Endothelial cell of umbilical vein (primary cell): ENCODE measurements around the gene DPP7. TPM values are rescaled to one million over a fixed set of nuclear protein-coding genes. Genes with fewer than 3 reads are reported as not detected.

ENCODE experiments used
- BruUV-seq: library from RNA; stranded (reverse); fragments of 400-500 nt; replicated peaks from 2 replicates; lab custom pipeline; 2021; lab: Mats Ljungman, UMichigan
- CTCF ChIA-PET: fragments of 300-600, 350-600 bp; sonication (Branson Sonifier 250); formaldehyde crosslinking; loops from one replicate; lab custom pipeline; 2021; ENCODE audit warnings: antibody characterized with exemption, inconsistent platforms; lab: Charles Lee
- POLR2A ChIA-PET: fragments of 300-600, 350-600 bp; sonication (Branson Sonifier 250); formaldehyde crosslinking; loops from one replicate; lab custom pipeline; 2021; ENCODE audit warnings: antibody characterized with exemption, inconsistent platforms; lab: Charles Lee
- DNase-seq: peaks from one replicate; pipeline ENCODE4 v3.0.0-alpha.2; 2011; ENCODE audit warnings: low read depth, low spot score
- FAIRE-seq: peaks from 2 replicates; lab custom pipeline; 2011; peaks lifted over from hg19 to GRCh38; lab: Jason Lieb, UNC
- H2AFZ ChIP-seq: 2 replicates; pipeline ENCODE4 v1.6.0; 2012; ENCODE audit warnings: low read depth, low read length, control low read depth, inconsistent platforms
- H3K27ac ChIP-seq: 2 replicates; pipeline ENCODE4 v1.5.1; 2011; ENCODE audit warnings: low read depth, mild to moderate bottlenecking, control low read depth, low read length, moderate library complexity; ENCODE audit not compliant: insufficient read depth
- H3K27me3 ChIP-seq, 2 experiments: 2 replicates each; pipeline versions ENCODE4 v1.6.0 to v1.6.1; 2011; ENCODE audit warnings: low read length in 2 of 2, mixed read lengths in 1 of 2; ENCODE audit not compliant: control insufficient read depth in 2 of 2, insufficient read depth in 2 of 2
- H3K36me3 ChIP-seq, 2 experiments: 2 replicates in 1 of 2; 3 replicates in 1 of 2; pipeline ENCODE4 v1.5.1; 2011; ENCODE audit warnings: low read length in 2 of 2, mild to moderate bottlenecking in 1 of 2, moderate library complexity in 1 of 2; ENCODE audit not compliant: control insufficient read depth in 2 of 2, insufficient read depth in 2 of 2; ENCODE audit errors: extremely low read depth in 1 of 2
- H3K4me1 ChIP-seq: 3 replicates; pipeline ENCODE4 v1.5.1; 2011; ENCODE audit warnings: mild to moderate bottlenecking, low read length; ENCODE audit not compliant: control insufficient read depth, insufficient read depth; ENCODE audit errors: extremely low read depth
- H3K4me2 ChIP-seq: 2 replicates; pipeline ENCODE4 v1.6.1; 2011; ENCODE audit warnings: low read length, control low read depth, mixed read lengths; ENCODE audit not compliant: insufficient read depth
- H3K4me3 ChIP-seq, 3 experiments: fragments of 200-600 bp in 1 of 3; sonication (generic), shearing (Covaris generic) in 1 of 3; replicated peaks in 1 of 3; 2 replicates each; pipeline ENCODE4 v1.5.1; 2011 to 2016; ENCODE audit warnings: control low read depth in 3 of 3, low read length in 3 of 3, mild to moderate bottlenecking in 2 of 3, inconsistent platforms in 1 of 3, low read depth in 1 of 3, moderate library complexity in 1 of 3; ENCODE audit not compliant: insufficient read depth in 1 of 3
- H3K79me2 ChIP-seq: 2 replicates; pipeline ENCODE4 v1.6.0; 2012; ENCODE audit warnings: low read length, inconsistent platforms; ENCODE audit not compliant: control insufficient read depth, insufficient read depth
- H3K9ac ChIP-seq: replicated peaks from 2 replicates; pipeline ENCODE3; 2011; ENCODE audit warnings: low read length, control low read depth; ENCODE audit not compliant: insufficient read depth; ENCODE audit errors: extremely low read depth
- H3K9me1 ChIP-seq: replicated peaks from 3 replicates; pipeline ENCODE4 v1.6.0; 2011; ENCODE audit warnings: mild to moderate bottlenecking, low read length; ENCODE audit not compliant: control insufficient read depth, insufficient read depth; ENCODE audit errors: extremely low read depth
- H3K9me3 ChIP-seq: replicated peaks from 2 replicates; pipeline ENCODE4 v1.5.1; 2012; ENCODE audit warnings: low read length, inconsistent platforms; ENCODE audit not compliant: control insufficient read depth, insufficient read depth
- H4K20me1 ChIP-seq: replicated peaks from 2 replicates; pipeline ENCODE3; 2011; ENCODE audit warnings: mild to moderate bottlenecking, low read length; ENCODE audit not compliant: control insufficient read depth, insufficient read depth; ENCODE audit errors: extremely low read depth
- EZH2 ChIP-seq: IDR thresholded peaks from 2 replicates; pipeline ENCODE4 v1.6.1; 2012; ENCODE audit warnings: borderline replicate concordance, low read depth, mild to moderate bottlenecking, moderate library complexity, low read length, inconsistent platforms; ENCODE audit not compliant: severe bottlenecking
- FOS ChIP-seq: IDR thresholded peaks from 2 replicates; pipeline ENCODE4 v1.6.1; 2011; ENCODE audit warnings: mild to moderate bottlenecking, low read length, moderate library complexity, borderline replicate concordance; ENCODE audit not compliant: insufficient read depth
- GATA2 ChIP-seq: IDR thresholded peaks from 2 replicates; pipeline ENCODE4 v1.7.0; 2011; ENCODE audit warnings: low read depth, mild to moderate bottlenecking, moderate library complexity, mixed read lengths, low read length; ENCODE audit not compliant: insufficient read length, insufficient read depth
- JUN ChIP-seq: IDR thresholded peaks from 2 replicates; pipeline ENCODE4 v1.6.1; 2011; ENCODE audit warnings: borderline replicate concordance, low read depth; ENCODE audit not compliant: insufficient read length, insufficient read depth
- MYC ChIP-seq: IDR thresholded peaks from one replicate; pipeline ENCODE4 v1.6.1; 2011; ENCODE audit warnings: mild to moderate bottlenecking, low read depth, low read length
- POLR2A ChIP-seq: IDR thresholded peaks from 2 replicates; pipeline ENCODE4 v1.6.1; 2012; ENCODE audit warnings: low read depth, mild to moderate bottlenecking, control low read depth, low read length
- POLR2AphosphoS5 ChIP-seq: IDR thresholded peaks from 2 replicates; pipeline ENCODE4 v1.6.1; 2012; ENCODE audit warnings: low read depth, mild to moderate bottlenecking, control low read depth, low read length, moderate library complexity; ENCODE audit not compliant: insufficient read depth
- dilution Hi-C: fragments of 300-500 bp; cut with MboI; formaldehyde crosslinking; loops from one replicate; pipeline ENCODE4 v1.15.0; 2019; ENCODE audit warnings: low sequenced_read_pairs; ENCODE audit not compliant: extremely low pct_ligation_motif_present
- intact Hi-C: fragments of 100-400 bp; cut with micrococcal nuclease; formaldehyde crosslinking; loops from one replicate; pipeline ENCODE4 v1.10.0; 2022
- polyA plus RNA-seq, 4 experiments: library from polyadenylated mRNA; depleted of rRNA in 3 of 4; stranded (reverse) in 3 of 4; unstranded in 1 of 4; fragments of >200 nt; gene quantifications; 2 replicates each; pipeline versions ENCODE4 v1.2.1 to v1.2.3, GENCODE V29; 2011 to 2012; ENCODE audit warnings: missing spikeins in 1 of 4
- total RNA-seq: library from RNA; stranded (reverse); gene quantifications from 2 replicates; pipeline ENCODE4 v1.2.3, GENCODE V29; 2021
- TF ChIP-seq, protein P1 (sequence below): IDR thresholded peaks from 2 replicates; pipeline ENCODE4 v1.6.1; 2011; ENCODE audit not compliant: insufficient read depth, insufficient read length
- TF ChIP-seq, protein P2 (sequence below), 2 donors: IDR thresholded peaks; 1 replicate in 1 of 2; 2 replicates in 1 of 2; pipeline ENCODE4 v1.5.1; 2011; ENCODE audit warnings: low read length in 2 of 2, mild to moderate bottlenecking in 2 of 2, moderate library complexity in 2 of 2, control low read depth in 1 of 2, inconsistent platforms in 1 of 2, low read depth in 1 of 2; ENCODE audit not compliant: insufficient read depth in 1 of 2; ENCODE audit errors: extremely low read depth in 1 of 2

The DPP7 gene
- total and polyA plus RNA-seq, 2 donors (not counting 3 experiments of a cell fraction or from before 2014, with no cell fraction given) = 149 to 200 TPM

DNA sequence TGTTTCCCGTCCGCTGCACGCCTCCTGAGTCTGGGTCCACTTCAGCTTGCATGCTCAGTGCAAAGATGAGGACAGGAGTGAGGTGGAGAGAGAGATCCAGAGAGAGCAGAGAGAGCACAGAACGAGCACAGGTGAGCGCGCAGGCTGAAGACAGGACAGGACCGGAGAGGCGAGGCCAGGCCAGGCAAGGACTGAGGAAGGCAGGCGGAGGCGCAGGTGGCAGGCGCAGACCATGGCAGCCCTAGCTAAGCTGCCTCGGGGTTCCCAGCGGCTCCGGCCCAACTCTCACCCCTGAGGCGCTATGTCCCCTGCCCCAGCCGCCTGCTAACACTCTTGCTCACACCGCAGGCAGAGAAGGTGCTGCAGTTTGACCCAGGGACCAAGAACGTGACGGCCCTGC lies 34.1 kb upstream of the DPP7 start:
- H2AFZ ChIP-seq = no peak overlapping the region
- no peaks in the 10 kb centered on the region for H3K4me1 ChIP-seq
- H3K79me2 ChIP-seq = no peaks in the 10 kb centered on the region
- H4K20me1 ChIP-seq = no peaks in the 10 kb centered on the region
- ChIA-PET CTCF (no interaction called here), POLR2A (no interaction called here)
- intact Hi-C loops = no loop called here
- no peak for DNase-seq
- no peaks in the 10 kb centered on the region for H3K9me1 ChIP-seq
- H3K36me3 ChIP-seq = no peaks in the 10 kb centered on the region
- no peak overlapping the region for H3K4me2 ChIP-seq
- no peak for FAIRE-seq
- dilution Hi-C loops = no loop called here
- no peak overlapping the region for H3K4me3 ChIP-seq
- no TSS peak for BruUV-seq
- H3K27me3 ChIP-seq = no peaks in the 10 kb centered on the region
- no peaks in the 10 kb centered on the region for H3K9me3 ChIP-seq
- TF ChIP-seq, protein P1, sequence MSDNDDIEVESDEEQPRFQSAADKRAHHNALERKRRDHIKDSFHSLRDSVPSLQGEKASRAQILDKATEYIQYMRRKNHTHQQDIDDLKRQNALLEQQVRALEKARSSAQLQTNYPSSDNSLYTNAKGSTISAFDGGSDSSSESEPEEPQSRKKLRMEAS = no peak
- TF ChIP-seq MYC (no peak), EZH2 (no peak), POLR2A (no peak), POLR2AphosphoS5 (no peak), FOS (no peak), GATA2 (no peak), JUN (no peak)
- TF ChIP-seq, protein P2, sequence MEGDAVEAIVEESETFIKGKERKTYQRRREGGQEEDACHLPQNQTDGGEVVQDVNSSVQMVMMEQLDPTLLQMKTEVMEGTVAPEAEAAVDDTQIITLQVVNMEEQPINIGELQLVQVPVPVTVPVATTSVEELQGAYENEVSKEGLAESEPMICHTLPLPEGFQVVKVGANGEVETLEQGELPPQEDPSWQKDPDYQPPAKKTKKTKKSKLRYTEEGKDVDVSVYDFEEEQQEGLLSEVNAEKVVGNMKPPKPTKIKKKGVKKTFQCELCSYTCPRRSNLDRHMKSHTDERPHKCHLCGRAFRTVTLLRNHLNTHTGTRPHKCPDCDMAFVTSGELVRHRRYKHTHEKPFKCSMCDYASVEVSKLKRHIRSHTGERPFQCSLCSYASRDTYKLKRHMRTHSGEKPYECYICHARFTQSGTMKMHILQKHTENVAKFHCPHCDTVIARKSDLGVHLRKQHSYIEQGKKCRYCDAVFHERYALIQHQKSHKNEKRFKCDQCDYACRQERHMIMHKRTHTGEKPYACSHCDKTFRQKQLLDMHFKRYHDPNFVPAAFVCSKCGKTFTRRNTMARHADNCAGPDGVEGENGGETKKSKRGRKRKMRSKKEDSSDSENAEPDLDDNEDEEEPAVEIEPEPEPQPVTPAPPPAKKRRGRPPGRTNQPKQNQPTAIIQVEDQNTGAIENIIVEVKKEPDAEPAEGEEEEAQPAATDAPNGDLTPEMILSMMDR (IDR thresholded peaks at IDR 0.05; ENCODE audit: extremely low read depth in 1 of 2, insufficient read depth in 1 of 2, low read depth in 1 of 2, low read length in 2 of 2) = no peak
- H3K27ac ChIP-seq = no peak overlapping the region
- H3K9ac ChIP-seq = no peak overlapping the region
